ENCODE results near the gene TRIM28.

TRIM28 gene

GRCh38 chr19:58561373-58562121 lies 17.7 kb downstream of the TRIM28 start (continued):
- no peak for TF ChIP-seq CREB5 (CRISPR knock-in tag; IDR thresholded peaks at IDR 0.05; ENCODE audit: low read depth)
- TF ChIP-seq TSHZ2 (CRISPR knock-in tag; IDR thresholded peaks at IDR 0.05): no peak
- TF ChIP-seq BACH2 (CRISPR knock-in tag; IDR thresholded peaks at IDR 0.05; ENCODE audit: borderline replicate concordance): no peak
- TF ChIP-seq RARB (CRISPR knock-in tag; IDR thresholded peaks at IDR 0.05): no peak
- TF ChIP-seq TCF4 (CRISPR knock-in tag; IDR thresholded peaks at IDR 0.05; ENCODE audit: borderline replicate concordance): no peak
- no peak for TF ChIP-seq ARNTL (CRISPR knock-in tag; IDR thresholded peaks at IDR 0.05; ENCODE audit: borderline replicate concordance, low read depth)

- ATAC-seq: no peak
- TF ChIP-seq PPARA (CRISPR knock-in tag; IDR thresholded peaks at IDR 0.05; ENCODE audit: borderline replicate concordance): no peak
- no peak for TF ChIP-seq CREB5 (CRISPR knock-in tag; IDR thresholded peaks at IDR 0.05; ENCODE audit: low read depth)
- no peak for TF ChIP-seq SNAI2 (CRISPR knock-in tag; IDR thresholded peaks at IDR 0.05)
- no peak for TF ChIP-seq ISL1 (CRISPR knock-in tag; IDR thresholded peaks at IDR 0.05)
- no peak for TF ChIP-seq TSHZ2 (CRISPR knock-in tag; IDR thresholded peaks at IDR 0.05)
- no peak for TF ChIP-seq POU6F1 (CRISPR knock-in tag; IDR thresholded peaks at IDR 0.05; ENCODE audit: borderline replicate concordance, low read depth)
- no peak for TF ChIP-seq ZNF70 (CRISPR knock-in tag; IDR thresholded peaks at IDR 0.05)
- TF ChIP-seq GLIS3 (CRISPR knock-in tag; IDR thresholded peaks at IDR 0.05): no peak
- no peak for TF ChIP-seq OSR1 (CRISPR knock-in tag; IDR thresholded peaks at IDR 0.05)
- TF ChIP-seq ZFP30 (CRISPR knock-in tag; IDR thresholded peaks at IDR 0.05): no peak
- no peak for TF ChIP-seq ZFP3 (CRISPR knock-in tag; IDR thresholded peaks at IDR 0.05)
- no peak for TF ChIP-seq ZC3H10 (CRISPR knock-in tag; IDR thresholded peaks at IDR 0.05)
Observed at GRCh38 chr19:58562122-58563033, 18.5 kb downstream of the TRIM28 start.

GRCh38 chr19:58563034-58563573 lies 19.2 kb downstream of the TRIM28 start:
- no peak for ATAC-seq
- TF ChIP-seq ZFP30 (CRISPR knock-in tag; IDR thresholded peaks at IDR 0.05) (no peak), BACH2 (CRISPR knock-in tag; IDR thresholded peaks at IDR 0.05; ENCODE audit: borderline replicate concordance) (no peak), GLIS3 (CRISPR knock-in tag; IDR thresholded peaks at IDR 0.05) (no peak), ZFP3 (CRISPR knock-in tag; IDR thresholded peaks at IDR 0.05) (no peak), PPARA (CRISPR knock-in tag; IDR thresholded peaks at IDR 0.05; ENCODE audit: borderline replicate concordance) (no peak), POU6F1 (CRISPR knock-in tag; IDR thresholded peaks at IDR 0.05; ENCODE audit: borderline replicate concordance, low read depth) (no peak), ISL1 (CRISPR knock-in tag; IDR thresholded peaks at IDR 0.05) (no peak), CREB5 (CRISPR knock-in tag; IDR thresholded peaks at IDR 0.05; ENCODE audit: low read depth) (no peak)

All from SK-N-SH treated with all-trans-retinoic acid at 6 μM for 48 hours (cell line).